Ovary (tissue), 3 donors: ENCODE measurements around the gene GRAMD4.

Experiments
- CTCF ChIP-seq, 3 donors: fragments of 450-650 bp in 2 of 3; fragments of 200-600 bp in 1 of 3; IDR thresholded peaks; one replicate each; pipeline versions ENCODE4 v1.5.1 to v1.8.0; 2016 to 2022; ENCODE audit warnings: antibody characterized with exemption in 3 of 3, mild to moderate bottlenecking in 1 of 3
- EP300 ChIP-seq: sonication (generic); formaldehyde crosslinking; IDR thresholded peaks from one replicate; pipeline ENCODE4 v1.6.1; 2017; ENCODE audit warnings: antibody characterized with exemption
- POLR2A ChIP-seq: fragments of 450-650 bp; IDR thresholded peaks from one replicate; pipeline ENCODE4 v1.6.1; 2017; ENCODE audit warnings: antibody characterized with exemption, mild to moderate bottlenecking, moderate library complexity
- donor health status: DM: no; HTN: no; CAD: no.

GRCh38 chr22:46627806-46628482 is 7.8 kb downstream of the GRAMD4 start:
- TF ChIP-seq POLR2A (no peak), CTCF (IDR thresholded peaks at IDR 0.05) (no peak), EP300 (no peak)
